Measurements from ENCODE around the gene IFITM10.

The IFITM10 gene

GRCh38 chr11:1736447-1736992 lies 13.9 kb downstream of the IFITM10 start:
- DNase-seq = no peak

GRCh38 chr11:1735271-1735670 lies 15.1 kb downstream of the IFITM10 start:
- DNase-seq = no peak

- DNase-seq = no peak
Observed at GRCh38 chr11:1734641-1735081, 15.7 kb downstream of the IFITM10 start.

- no peak for DNase-seq
Observed at GRCh38 chr11:1733716-1734640, 16.4 kb downstream of the IFITM10 start.

- DNase-seq = no peak
Observed at GRCh38 chr11:1733009-1733715, 17.2 kb downstream of the IFITM10 start.

GRCh38 chr11:1732418-1733008 lies 17.9 kb downstream of the IFITM10 start:
- DNase-seq = no peak

GRCh38 chr11:1731451-1732059 lies 18.8 kb downstream of the IFITM10 start:
- no peak for DNase-seq

GRCh38 chr11:1730059-1730629 lies 20.3 kb downstream of the IFITM10 start:
- no peak for DNase-seq

- no peak for DNase-seq
Observed at GRCh38 chr11:1729692-1730011, 20.7 kb downstream of the IFITM10 start.

GRCh38 chr11:1728931-1729691 lies 21.3 kb downstream of the IFITM10 start:
- no peak for DNase-seq

GRCh38 chr11:1728301-1728700 lies 22.1 kb downstream of the IFITM10 start:
- no peak for DNase-seq

GRCh38 chr11:1727861-1728260 lies 22.5 kb downstream of the IFITM10 start:
- DNase-seq = no peak

- no peak for DNase-seq
Observed at GRCh38 chr11:1727096-1727690, 23.2 kb downstream of the IFITM10 start.

GRCh38 chr11:1719781-1720180 lies 30.6 kb downstream of the IFITM10 start:
- DNase-seq = no peak

- no peak for DNase-seq
Observed at GRCh38 chr11:1718326-1718725, 32.1 kb downstream of the IFITM10 start.

- DNase-seq = no peak
Observed at GRCh38 chr11:1717745-1718144, 32.6 kb downstream of the IFITM10 start.

GRCh38 chr11:1714908-1715885 lies 35.2 kb downstream of the IFITM10 start:
- no peak for DNase-seq

GRCh38 chr11:1708716-1709115 lies 41.7 kb downstream of the IFITM10 start:
- no peak for DNase-seq

GRCh38 chr11:1707751-1708150 lies 42.6 kb downstream of the IFITM10 start:
- DNase-seq = no peak

Measured in NCI-H748 treated with DMSO at 0.1 percent for 48 hours (cell line).